Vagina (tissue), 2 donors: ENCODE measurements around the gene E4F1. TPM values are rescaled to one million over a fixed set of nuclear protein-coding genes. Genes with fewer than 3 reads are reported as not detected.

Experiments used
- DNase-seq, 2 donors: peaks; one replicate each; pipeline ENCODE4 v3.0.0-alpha.2; 2017; ENCODE audit errors: extremely low spot score in 2 of 2
- H3K27ac ChIP-seq: fragments of 200-600 bp; sonication (generic); one replicate; pipeline ENCODE4 v1.5.1; 2019
- H3K27me3 ChIP-seq: fragments of 200-600 bp; sonication (generic); one replicate; pipeline ENCODE4 v1.5.1; 2019
- H3K36me3 ChIP-seq, 2 donors: fragments of 200-600 bp; sonication (generic); one replicate each; pipeline ENCODE4 v1.5.1; 2017 to 2019
- H3K4me1 ChIP-seq: fragments of 200-600 bp; sonication (generic); one replicate; pipeline ENCODE4 v1.5.1; 2019
- H3K4me3 ChIP-seq, 2 donors: fragments of 200-600 bp; sonication (generic); 1 replicate in 1 of 2; 2 replicates in 1 of 2; pipeline ENCODE4 v1.5.1; 2016 to 2019
- H3K9me3 ChIP-seq: fragments of 200-600 bp; sonication (generic); one replicate; pipeline ENCODE4 v1.5.1; 2019
- POLR2A ChIP-seq, 2 donors: fragments of 450-650 bp; IDR thresholded peaks; one replicate each; pipeline ENCODE4 v1.6.1; 2017; ENCODE audit warnings: antibody characterized with exemption in 2 of 2, mild to moderate bottlenecking in 2 of 2, moderate library complexity in 2 of 2
- POLR2AphosphoS5 ChIP-seq, 2 donors: sonication (generic); formaldehyde crosslinking; IDR thresholded peaks; one replicate each; pipeline ENCODE4 v1.9.0; 2017; ENCODE audit warnings: antibody characterized with exemption in 2 of 2, mild to moderate bottlenecking in 2 of 2, low read depth in 1 of 2; ENCODE audit not compliant: insufficient read depth in 1 of 2
- intact Hi-C: fragments of 100-400 bp; cut with DNase I; formaldehyde crosslinking; loops from one replicate; pipeline ENCODE4 v1.15.1; 2023
- total RNA-seq: library from RNA; depleted of rRNA; stranded (reverse); fragments of >200 nt; gene quantifications from one replicate; pipeline ENCODE4 v1.2.3, GENCODE V29; 2016
- TF ChIP-seq, protein P1 (sequence below), 3 experiments: fragments of 450-650 bp in 2 of 3; fragments of 200-600 bp in 1 of 3; sonication (generic) in 1 of 3; IDR thresholded peaks; one replicate each; pipeline ENCODE4 v1.5.1; 2017 to 2019; ENCODE audit warnings: antibody characterized with exemption in 3 of 3, mild to moderate bottlenecking in 2 of 3, moderate library complexity in 2 of 3

Gene E4F1
- total RNA-seq, 1 donor from 2014 or later: 70.0 TPM

DNA sequence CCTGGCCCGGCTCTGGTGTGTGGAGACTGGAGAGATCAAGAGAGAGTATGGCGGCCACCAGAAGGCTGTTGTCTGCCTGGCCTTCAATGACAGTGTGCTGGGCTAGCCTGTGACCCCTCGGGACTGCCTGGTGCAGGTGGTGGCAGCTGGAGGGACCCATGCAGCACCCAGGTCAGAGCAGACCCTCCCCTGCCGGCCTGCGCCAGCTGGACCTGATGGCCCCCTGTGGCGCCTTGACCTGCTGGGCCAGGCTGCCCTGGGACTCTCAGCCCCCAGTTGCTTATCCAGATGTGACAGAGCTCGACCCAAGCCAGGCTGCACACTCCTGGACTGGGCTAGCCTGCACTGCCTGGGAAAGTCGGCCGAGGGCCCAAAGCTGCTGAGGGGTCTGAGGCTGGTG, 14.6 kb upstream of the E4F1 start:
- Histone ChIP-seq H3K9me3 (no peaks in the 10 kb centered on the region), H3K4me1 (peaks cover 38% of the 10 kb centered on the region), H3K27me3 (no peaks in the 10 kb centered on the region), H3K27ac (no peak overlapping the region), H3K4me3 (no peak overlapping the region), H3K36me3 (peaks cover 0 to 23% of the 10 kb centered on the region in 2 donors)
- intact Hi-C loops: no loop called here
- TF ChIP-seq POLR2AphosphoS5 (IDR thresholded peaks at IDR 0.05; ENCODE audit: insufficient read depth in 1 of 2, low read depth in 1 of 2): no peak
- no peak for TF ChIP-seq POLR2A (IDR thresholded peaks at IDR 0.05)
- TF ChIP-seq, protein P1, sequence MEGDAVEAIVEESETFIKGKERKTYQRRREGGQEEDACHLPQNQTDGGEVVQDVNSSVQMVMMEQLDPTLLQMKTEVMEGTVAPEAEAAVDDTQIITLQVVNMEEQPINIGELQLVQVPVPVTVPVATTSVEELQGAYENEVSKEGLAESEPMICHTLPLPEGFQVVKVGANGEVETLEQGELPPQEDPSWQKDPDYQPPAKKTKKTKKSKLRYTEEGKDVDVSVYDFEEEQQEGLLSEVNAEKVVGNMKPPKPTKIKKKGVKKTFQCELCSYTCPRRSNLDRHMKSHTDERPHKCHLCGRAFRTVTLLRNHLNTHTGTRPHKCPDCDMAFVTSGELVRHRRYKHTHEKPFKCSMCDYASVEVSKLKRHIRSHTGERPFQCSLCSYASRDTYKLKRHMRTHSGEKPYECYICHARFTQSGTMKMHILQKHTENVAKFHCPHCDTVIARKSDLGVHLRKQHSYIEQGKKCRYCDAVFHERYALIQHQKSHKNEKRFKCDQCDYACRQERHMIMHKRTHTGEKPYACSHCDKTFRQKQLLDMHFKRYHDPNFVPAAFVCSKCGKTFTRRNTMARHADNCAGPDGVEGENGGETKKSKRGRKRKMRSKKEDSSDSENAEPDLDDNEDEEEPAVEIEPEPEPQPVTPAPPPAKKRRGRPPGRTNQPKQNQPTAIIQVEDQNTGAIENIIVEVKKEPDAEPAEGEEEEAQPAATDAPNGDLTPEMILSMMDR (IDR thresholded peaks at IDR 0.05): no peak
- no peak for DNase-seq

DNA sequence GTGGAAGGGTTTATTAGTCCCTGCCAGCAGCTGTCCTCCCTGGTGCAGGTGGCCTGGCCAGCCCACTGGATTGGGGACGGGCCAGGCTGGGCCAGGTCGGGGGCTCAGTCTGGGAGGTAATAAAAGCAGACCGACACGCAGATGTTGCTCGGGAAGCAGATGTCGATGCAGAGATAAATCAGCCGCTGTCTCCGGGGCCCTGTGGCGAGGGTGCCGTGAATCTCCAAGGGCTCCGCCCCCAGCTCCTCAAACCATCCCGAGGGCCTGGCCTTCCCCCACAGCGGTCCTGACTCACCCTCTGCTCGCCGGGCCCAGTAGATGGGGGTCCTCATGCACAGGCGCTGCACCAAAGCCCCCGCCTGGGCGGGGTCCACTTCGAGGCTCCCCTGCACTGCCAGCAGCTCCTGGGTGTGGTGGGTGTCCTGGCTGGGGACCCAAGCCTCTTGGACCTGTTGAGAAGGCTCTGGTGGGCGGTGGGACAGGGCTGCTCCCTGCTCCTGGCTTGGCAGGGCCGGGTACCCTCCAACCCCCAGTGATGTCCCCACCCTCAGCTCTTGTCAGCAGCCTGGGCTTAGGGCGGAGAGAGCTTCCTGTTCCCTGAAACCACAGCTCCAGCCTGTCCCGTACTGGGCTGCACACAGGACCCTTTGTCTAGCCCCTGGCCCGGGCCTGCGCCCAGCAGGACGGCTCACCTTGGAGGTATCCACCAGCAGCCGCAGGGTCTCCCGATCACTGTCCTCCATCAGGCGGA, 14.0 kb upstream of the E4F1 start:
- DNase-seq: no peak
- Histone ChIP-seq H3K4me3 (no peak overlapping the region), H3K9me3 (no peaks in the 10 kb centered on the region), H3K27me3 (no peaks in the 10 kb centered on the region), H3K27ac (no peak overlapping the region), H3K4me1 (peaks cover 42% of the 10 kb centered on the region), H3K36me3 (peaks cover 0 to 23% of the 10 kb centered on the region in 2 donors)
- intact Hi-C loops: no loop called here
- TF ChIP-seq, protein P1 (IDR thresholded peaks at IDR 0.05): no peak
- no peak for TF ChIP-seq POLR2A (IDR thresholded peaks at IDR 0.05)
- no peak for TF ChIP-seq POLR2AphosphoS5 (IDR thresholded peaks at IDR 0.05; ENCODE audit: insufficient read depth in 1 of 2, low read depth in 1 of 2)

DNA sequence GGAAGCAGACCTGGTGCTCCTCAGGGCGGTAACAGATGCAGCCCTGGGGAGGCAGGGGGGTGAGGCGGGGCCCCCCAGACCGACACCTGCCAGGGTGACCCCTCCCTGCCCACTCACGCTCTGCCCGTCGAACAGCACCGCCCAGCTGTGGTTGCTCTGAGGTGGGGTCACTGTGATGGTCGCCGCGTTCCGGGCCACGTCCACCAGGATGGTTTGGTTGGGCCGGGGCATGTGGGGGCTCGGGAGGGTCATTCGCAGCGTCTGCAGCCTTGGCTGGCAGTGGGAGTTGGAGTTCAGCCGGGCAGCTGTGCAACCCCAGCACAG, 13.4 kb upstream of the E4F1 start:
- Histone ChIP-seq H3K4me1 (peaks cover 38% of the 10 kb centered on the region), H3K9me3 (no peaks in the 10 kb centered on the region), H3K4me3 (no peak overlapping the region), H3K36me3 (peaks cover 0 to 23% of the 10 kb centered on the region in 2 donors), H3K27ac (no peak overlapping the region), H3K27me3 (no peaks in the 10 kb centered on the region)
- no peak for DNase-seq
- intact Hi-C loops: no loop called here
- TF ChIP-seq, protein P1 (IDR thresholded peaks at IDR 0.05): no peak
- TF ChIP-seq POLR2AphosphoS5 (IDR thresholded peaks at IDR 0.05; ENCODE audit: insufficient read depth in 1 of 2, low read depth in 1 of 2) (no peak), POLR2A (IDR thresholded peaks at IDR 0.05) (no peak)

- intact Hi-C loops: no loop called here
- TF ChIP-seq POLR2A (IDR thresholded peaks at IDR 0.05) (no peak), POLR2AphosphoS5 (IDR thresholded peaks at IDR 0.05; ENCODE audit: insufficient read depth in 1 of 2, low read depth in 1 of 2) (no peak)
- TF ChIP-seq, protein P1 (IDR thresholded peaks at IDR 0.05): no peak
- Histone ChIP-seq H3K4me1 (peaks cover 43% of the 10 kb centered on the region), H3K27ac (no peak within 1 kb of the TSS), H3K9me3 (no peaks in the 10 kb centered on the region), H3K27me3 (no peaks in the 10 kb centered on the region), H3K36me3 (peaks cover 0 to 23% of the 10 kb centered on the region in 2 donors), H3K4me3 (no peak within 1 kb of the TSS)
- DNase-seq: no peak
Measured at GRCh38 chr16:2210386-2211365, 12.7 kb upstream of the E4F1 start, which contains the start of gene BRICD5. TSS of gene BRICD5 (minus strand) at chr16:2210863. CDS start at chr16:2210833, 30 bp downstream.
